HL-60 (cell line): ENCODE data around the gene EPN3.

Experiments used
- GABPA ChIP-seq: IDR thresholded peaks from 2 replicates; pipeline ENCODE4 v1.6.1; 2012; ENCODE audit warnings: low read depth
- POLR2AphosphoS5 ChIP-seq: IDR thresholded peaks from 2 replicates; pipeline ENCODE4 v1.6.1; 2012; ENCODE audit warnings: low read depth
- SPI1 ChIP-seq: IDR thresholded peaks from 2 replicates; pipeline ENCODE4 v1.6.1; 2012; ENCODE audit warnings: low read depth, mild to moderate bottlenecking, borderline replicate concordance
- TF ChIP-seq, protein P1 (sequence below): IDR thresholded peaks from one replicate; pipeline ENCODE4 v1.5.1; 2011; ENCODE audit warnings: low read length, control low read depth, inconsistent platforms; ENCODE audit not compliant: insufficient read depth
- TF ChIP-seq, protein P2 (sequence below): IDR thresholded peaks from 2 replicates; pipeline ENCODE4 v1.6.1; 2012; ENCODE audit warnings: low read depth; ENCODE audit not compliant: insufficient replicate concordance

DNA sequence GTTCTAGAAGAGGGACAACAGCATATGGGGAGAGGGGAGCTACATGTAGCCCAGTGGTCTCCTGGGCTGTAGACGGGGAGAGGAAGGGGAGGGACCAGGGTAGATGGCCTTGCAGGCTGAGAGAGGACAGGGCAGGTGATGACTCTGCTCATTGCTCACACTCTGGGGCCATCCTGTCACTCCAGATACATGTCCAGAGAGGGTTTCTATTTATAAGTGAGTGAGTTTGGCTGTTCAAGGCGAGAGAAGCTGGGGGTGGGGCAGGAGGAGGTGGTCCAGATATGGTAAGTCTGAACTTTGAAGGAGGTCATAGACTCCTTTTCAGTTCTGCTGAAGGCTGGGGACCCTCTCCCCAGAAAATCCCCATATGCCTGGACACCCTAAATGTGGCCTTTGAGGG is 50.2 kb downstream of the EPN3 start:
- TF ChIP-seq, protein P1, sequence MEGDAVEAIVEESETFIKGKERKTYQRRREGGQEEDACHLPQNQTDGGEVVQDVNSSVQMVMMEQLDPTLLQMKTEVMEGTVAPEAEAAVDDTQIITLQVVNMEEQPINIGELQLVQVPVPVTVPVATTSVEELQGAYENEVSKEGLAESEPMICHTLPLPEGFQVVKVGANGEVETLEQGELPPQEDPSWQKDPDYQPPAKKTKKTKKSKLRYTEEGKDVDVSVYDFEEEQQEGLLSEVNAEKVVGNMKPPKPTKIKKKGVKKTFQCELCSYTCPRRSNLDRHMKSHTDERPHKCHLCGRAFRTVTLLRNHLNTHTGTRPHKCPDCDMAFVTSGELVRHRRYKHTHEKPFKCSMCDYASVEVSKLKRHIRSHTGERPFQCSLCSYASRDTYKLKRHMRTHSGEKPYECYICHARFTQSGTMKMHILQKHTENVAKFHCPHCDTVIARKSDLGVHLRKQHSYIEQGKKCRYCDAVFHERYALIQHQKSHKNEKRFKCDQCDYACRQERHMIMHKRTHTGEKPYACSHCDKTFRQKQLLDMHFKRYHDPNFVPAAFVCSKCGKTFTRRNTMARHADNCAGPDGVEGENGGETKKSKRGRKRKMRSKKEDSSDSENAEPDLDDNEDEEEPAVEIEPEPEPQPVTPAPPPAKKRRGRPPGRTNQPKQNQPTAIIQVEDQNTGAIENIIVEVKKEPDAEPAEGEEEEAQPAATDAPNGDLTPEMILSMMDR, result no peak
- TF ChIP-seq GABPA, result no peak
- TF ChIP-seq, protein P2, sequence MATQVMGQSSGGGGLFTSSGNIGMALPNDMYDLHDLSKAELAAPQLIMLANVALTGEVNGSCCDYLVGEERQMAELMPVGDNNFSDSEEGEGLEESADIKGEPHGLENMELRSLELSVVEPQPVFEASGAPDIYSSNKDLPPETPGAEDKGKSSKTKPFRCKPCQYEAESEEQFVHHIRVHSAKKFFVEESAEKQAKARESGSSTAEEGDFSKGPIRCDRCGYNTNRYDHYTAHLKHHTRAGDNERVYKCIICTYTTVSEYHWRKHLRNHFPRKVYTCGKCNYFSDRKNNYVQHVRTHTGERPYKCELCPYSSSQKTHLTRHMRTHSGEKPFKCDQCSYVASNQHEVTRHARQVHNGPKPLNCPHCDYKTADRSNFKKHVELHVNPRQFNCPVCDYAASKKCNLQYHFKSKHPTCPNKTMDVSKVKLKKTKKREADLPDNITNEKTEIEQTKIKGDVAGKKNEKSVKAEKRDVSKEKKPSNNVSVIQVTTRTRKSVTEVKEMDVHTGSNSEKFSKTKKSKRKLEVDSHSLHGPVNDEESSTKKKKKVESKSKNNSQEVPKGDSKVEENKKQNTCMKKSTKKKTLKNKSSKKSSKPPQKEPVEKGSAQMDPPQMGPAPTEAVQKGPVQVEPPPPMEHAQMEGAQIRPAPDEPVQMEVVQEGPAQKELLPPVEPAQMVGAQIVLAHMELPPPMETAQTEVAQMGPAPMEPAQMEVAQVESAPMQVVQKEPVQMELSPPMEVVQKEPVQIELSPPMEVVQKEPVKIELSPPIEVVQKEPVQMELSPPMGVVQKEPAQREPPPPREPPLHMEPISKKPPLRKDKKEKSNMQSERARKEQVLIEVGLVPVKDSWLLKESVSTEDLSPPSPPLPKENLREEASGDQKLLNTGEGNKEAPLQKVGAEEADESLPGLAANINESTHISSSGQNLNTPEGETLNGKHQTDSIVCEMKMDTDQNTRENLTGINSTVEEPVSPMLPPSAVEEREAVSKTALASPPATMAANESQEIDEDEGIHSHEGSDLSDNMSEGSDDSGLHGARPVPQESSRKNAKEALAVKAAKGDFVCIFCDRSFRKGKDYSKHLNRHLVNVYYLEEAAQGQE, result no peak
- no peak for TF ChIP-seq POLR2AphosphoS5
- no peak for TF ChIP-seq SPI1
